NCI-H1436 (cell line): Measurements from ENCODE around the gene ATP2A2.
"Not testable (repeated sequence)": the region's sequence is repeated elsewhere in the genome, so short reads cannot be mapped to it uniquely, and the experiment has no call there.

ENCODE experiments used
- DNase-seq: peaks from one replicate; lab custom pipeline; 2025; lab: John Stamatoyannopoulos, UW

Gene ATP2A2

DNA sequence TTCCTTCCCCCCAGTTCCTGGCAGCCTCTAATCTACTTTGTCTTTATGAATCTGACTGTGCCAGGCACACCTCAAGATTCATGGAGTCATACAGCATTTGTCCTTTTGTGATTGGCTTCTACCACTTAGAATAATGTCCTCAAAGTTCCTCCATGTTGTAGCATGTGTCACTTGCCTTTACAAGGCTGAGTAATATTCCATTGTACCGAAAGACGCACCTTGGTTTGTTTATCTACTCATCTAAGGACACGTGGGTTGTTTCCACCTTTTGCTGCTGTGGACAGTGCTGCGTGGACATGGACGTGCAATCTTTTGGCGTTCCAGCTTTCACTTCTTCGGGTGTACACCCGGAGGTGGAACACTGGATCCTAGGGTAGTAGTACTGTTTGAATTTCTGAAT is 88.9 kb downstream of the ATP2A2 start:
- no peak for DNase-seq

DNA sequence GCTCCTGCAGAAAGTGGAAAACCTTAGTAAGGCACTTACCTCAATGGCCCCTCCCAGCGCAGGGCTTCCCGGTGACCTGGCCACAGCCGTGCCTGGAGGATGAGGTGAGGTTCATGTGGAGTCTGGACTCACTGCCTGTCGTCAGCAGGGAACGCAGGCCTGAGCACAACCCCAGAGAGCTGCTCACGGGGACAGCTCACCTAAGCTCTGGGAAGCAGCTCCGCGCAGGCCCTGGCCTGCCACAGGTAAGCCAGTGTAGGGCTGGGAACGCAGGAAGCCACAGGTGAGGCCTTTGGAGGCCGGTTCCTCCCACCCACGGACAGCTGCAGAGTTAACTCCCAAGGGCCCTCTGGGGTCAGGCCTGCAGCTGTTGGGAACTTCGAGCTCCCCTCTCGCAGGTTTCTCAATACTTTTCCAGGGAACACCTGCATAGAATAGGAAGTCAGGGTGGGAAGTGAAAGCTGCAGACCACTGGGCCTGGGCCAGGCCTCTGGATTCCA is 89.7 kb downstream of the ATP2A2 start:
- DNase-seq = no peak

DNA sequence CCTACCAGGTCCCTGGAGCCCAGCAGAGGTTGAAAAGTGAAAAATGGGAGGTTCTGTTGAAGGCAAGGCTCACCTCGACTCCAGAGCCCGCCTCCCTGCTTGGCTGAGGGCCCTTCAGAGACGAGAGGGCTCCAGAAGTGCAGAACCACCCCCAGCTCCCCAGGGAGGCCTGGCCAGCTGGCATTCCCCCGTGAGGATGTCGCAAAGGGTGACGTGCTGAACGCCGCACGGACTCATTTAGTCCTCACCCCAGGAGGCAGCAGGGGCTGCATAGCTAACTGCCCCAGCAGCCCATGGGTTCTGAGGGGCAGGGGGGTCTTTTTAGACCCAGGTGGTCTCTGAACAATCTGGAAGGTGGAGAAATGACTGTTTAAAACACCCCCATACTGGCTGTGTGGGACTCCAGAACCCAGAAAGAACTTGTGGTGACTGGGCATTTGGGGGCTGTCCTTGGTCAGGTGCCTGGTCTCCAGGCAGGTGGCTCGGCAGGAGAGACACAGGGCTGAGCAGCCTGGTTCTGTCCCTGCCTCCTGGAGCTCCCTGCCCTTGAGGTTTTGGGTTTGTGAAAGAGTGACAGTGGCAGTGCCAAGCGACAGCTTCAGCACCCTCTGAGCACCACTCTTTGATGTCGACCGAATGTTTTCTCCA is 90.5 kb downstream of the ATP2A2 start:
- DNase-seq = peak; percentile 92

DNA sequence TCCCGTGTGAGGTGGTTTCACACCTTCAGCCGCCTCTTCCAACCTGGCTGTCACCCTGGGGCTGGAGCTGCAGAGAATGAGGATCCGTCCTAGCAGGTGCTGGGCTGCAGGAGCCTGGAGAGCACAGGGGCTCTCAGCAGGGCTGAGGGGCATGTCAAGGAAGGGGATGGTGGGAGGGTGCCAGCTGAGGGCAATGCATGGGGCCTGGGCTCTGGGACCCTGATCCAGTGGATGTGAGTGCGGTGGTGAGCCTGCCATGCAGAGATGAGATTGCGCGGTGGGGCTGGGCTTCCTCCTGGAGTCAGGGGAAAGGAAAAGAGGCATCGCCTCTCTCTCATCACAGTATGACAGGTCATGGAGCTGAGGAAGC is 91.0 kb downstream of the ATP2A2 start:
- no peak for DNase-seq

DNA sequence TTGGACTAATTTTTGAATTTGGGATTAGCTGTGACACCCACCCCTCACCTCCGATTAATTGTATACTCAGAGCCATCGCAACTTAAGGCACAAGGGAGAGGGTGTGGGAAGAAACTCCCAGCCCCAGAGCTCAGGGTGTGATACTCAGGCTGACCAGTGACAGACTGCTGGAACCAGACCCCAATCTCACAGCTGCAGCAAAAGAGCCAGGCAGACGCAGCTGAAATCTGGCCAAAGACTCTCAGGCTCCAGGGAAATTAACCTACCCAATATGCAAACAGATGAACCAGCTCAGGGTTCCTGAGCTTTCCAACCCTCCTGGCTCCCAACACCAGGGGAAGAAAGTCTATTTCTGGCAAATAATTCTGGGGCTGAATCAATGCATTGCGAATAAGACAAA is 92.0 kb downstream of the ATP2A2 start:
- DNase-seq = no peak

DNA sequence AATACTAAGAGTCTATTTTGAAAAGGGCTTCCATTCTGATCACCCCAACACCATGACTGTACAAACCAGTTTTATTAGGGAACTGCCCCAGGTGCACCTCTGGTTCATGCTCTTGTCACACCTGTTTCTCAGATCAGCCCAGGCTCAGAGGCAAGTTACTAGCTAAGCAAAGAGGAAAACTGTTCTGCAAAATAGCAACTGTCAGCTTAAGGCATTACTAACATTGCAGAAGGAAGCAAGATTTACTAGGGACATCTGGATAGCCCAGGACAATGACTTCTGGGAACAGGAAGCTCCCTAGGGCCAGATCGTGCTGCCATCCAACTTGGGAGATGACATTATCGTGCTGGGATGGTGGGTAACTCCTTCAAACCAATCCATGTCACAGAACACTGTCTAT is 92.4 kb downstream of the ATP2A2 start:
- no peak for DNase-seq

DNA sequence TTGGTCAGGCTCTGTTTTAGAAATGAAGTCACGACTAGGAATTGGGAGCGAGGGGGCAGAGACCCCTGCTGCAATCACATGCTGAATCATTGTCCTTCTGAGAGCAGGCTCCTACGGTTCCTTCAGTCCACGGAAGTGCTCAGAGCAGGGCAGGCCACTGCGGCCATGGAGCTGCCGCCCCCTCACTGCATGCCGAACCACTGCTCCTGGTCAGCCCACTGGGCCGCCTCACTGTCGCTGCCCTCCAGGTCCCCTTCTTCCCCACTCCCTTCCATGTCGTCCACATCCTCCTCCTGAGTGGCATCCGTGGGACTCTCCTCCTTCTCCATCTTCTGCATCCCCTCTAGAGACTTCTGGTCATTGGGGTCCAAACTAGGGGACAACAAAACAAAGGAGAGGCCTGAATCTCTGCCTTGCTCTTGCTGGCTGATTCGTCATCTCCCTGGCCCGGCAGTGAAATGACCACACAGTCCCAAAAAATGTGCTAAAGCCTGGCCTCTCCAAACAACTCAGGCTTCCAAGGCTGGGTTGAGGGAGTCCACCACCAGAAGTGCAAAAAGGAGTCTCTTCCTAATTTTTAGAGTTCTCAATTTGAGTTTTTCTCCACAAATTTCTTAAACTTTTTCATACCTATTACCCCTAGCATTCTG is 93.0 kb downstream of the ATP2A2 start:
- DNase-seq = no peak

DNA sequence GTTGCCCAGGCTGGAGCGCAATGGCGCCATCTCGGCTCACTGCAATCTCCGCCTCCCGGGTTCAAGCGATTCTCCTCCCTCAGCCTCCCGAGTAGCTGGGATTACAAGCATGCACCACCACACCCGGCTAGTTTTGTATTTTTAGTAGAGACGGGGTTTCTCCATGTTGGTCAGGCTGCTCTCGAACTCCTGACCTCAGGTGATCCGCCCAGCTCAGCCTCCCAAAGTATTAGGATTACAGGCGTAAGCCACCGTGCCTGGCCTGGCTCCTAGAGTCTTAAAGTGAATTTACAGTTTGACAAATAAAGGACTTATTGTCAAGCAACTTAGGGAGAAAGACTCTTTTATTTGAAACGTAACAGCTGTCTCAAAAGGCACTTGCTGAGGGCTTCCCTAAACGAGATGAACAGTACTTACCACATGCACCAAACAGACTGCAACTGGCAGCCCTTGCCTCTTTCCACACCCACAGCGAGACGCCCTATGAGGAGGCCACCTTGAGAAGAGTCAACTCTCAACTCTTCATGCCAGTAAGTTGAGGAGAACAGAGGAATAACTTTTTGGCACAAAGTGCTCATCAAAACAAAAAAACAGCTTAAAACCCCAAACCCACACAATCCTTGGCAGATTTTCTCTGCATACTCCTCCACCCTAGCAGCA is 97.2 kb downstream of the ATP2A2 start:
- DNase-seq = not testable (repeated sequence)

DNA sequence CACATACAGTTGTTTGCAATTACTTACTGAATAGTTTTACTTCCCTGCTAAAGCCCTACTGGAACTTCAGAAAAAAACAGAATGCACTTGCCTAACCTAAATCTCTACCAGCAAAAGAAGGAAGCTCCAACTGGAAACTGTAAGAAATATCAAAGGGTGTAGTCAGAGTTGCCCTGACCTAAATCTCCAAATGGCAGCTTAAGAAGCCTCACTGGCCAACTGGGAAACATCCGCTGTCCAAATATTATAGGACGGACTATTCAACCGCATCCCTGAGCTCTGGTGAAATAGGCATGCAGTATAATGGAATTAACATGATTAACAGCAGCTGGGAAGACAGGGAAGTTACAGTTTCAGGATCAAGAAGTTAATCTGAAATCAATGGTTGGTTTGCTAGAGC is 98.2 kb downstream of the ATP2A2 start:
- DNase-seq = no peak

DNA sequence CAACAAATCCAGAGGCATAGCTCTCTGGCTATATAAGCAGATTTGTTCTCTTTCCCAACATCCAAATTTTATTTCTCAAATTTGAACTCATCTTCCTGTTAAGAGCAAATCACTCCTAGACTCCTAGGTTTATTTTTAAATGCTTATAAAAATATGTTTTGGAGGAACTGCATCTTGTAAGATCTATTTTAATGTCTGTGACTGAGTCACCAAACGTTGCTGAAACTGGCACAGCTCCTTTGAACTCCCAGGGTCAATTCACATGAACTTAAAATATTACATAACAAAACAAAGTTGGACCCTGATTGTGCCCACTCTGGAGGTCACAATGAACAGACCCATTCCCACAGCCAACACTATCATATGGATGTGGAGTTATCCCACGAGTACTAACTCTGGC is 98.6 kb downstream of the ATP2A2 start:
- DNase-seq = no peak

DNA sequence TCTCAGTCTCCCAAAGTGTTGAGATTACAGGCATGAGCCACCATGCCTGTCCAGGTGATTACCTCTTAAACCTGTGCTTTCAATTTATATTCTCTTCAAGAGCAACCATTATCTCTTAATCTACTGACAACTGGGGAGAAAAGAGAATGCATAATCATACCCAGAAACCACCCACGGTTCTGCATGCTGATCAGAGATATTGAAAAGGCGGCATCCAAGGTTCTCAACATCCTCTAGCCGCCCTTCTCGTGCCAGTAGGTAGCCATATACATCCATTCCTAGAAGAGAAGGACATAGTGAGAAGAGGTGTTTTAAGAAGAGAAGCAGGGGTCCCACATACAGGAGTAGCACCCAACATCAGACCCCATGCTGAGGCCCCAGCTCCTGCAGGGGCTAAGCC is 101.6 kb downstream of the ATP2A2 start:
- no peak for DNase-seq
